ENCODE results near the gene ZNF599. TPM values are rescaled to one million over a fixed set of nuclear protein-coding genes. Genes with fewer than 3 reads are reported as not detected.
A peak's percentile ranks its signal among the peaks of the same experiment; 100 is the strongest.

The ZNF599 gene
- 1 to 10 TPM; 4.1 to 5.6 (median 4.8) TPM for total RNA-seq (2021; fragmentation: NEBNext Ultra II Directional; extraction: Animal tissue kit (Norgen Biotek cat#: 25700))
- long read RNA-seq, partial matches to known transcripts = 0 of 7 reads
- long read RNA-seq, other reads (novel, unspliced or antisense) = 2 of 7 reads

GRCh38 chr19:34772697-34773554 lies at the start of gene ZNF599:
Gene ZNF599, minus strand, starts transcription at chr19:34773215. Its CDS starts 374 bp downstream, at chr19:34772841.
- Mint-ChIP-seq H3K36me3 (ENCODE audit: low read depth) (peaks cover 45% of the 10 kb centered on the region), H3K9me3 (peaks cover 31% of the 10 kb centered on the region), H3K27ac (peak within 1 kb of the TSS; percentile 86), H3K27me3 (ENCODE audit: insufficient read depth) (no peaks in the 10 kb centered on the region), H3K4me3 (peak within 1 kb of the TSS; percentile 94), H3K4me1 (ENCODE audit: low read depth) (peaks cover 10% of the 10 kb centered on the region)
- DNase-seq = peak; percentile 78
- TF ChIP-seq CTCF (IDR thresholded peaks at IDR 0.05) = no peak

DNA sequence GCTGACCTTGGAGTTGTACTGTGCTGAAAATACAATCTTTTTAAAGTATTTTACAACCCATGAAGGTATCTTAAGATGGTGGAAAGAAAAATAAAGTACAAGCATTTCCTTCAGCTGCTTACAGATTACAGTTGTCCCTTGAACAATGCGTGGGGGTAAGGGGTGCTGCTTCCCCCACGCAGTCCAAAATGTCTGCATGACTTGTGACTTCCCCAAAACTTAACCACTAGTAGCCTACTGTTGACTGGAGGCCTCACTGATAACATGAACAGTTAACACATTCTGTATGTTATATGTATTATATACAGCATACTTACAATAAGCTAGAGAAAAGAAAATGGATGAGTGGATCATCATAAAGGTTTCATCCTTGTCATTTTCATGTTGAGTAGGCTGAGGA lies 45.3 kb upstream of the ZNF599 start:
- no peak for TF ChIP-seq CTCF (IDR thresholded peaks at IDR 0.05)
- Mint-ChIP-seq H3K36me3 (ENCODE audit: low read depth) (no peaks in the 10 kb centered on the region), H3K4me3 (no peak overlapping the region), H3K27ac (no peak overlapping the region), H3K9me3 (peaks cover 6% of the 10 kb centered on the region; the same call in 1 of the 2 replicates), H3K27me3 (ENCODE audit: insufficient read depth) (peaks cover 11% of the 10 kb centered on the region), H3K4me1 (ENCODE audit: low read depth) (no peaks in the 10 kb centered on the region)
- no peak for DNase-seq

GRCh38 chr19:34816708-34817107 lies 43.7 kb upstream of the ZNF599 start:
- peaks cover 11% of the 10 kb centered on the region for H3K27me3 Mint-ChIP-seq (ENCODE audit: insufficient read depth)
- no peak for DNase-seq
- H3K4me1 Mint-ChIP-seq (ENCODE audit: low read depth) = no peaks in the 10 kb centered on the region
- no peak overlapping the region for H3K27ac Mint-ChIP-seq
- no peak for TF ChIP-seq CTCF (IDR thresholded peaks at IDR 0.05)
- no peaks in the 10 kb centered on the region for H3K36me3 Mint-ChIP-seq (ENCODE audit: low read depth)
- no peak overlapping the region for H3K4me3 Mint-ChIP-seq
- peaks cover 6% of the 10 kb centered on the region; the same call in 1 of the 2 replicates for H3K9me3 Mint-ChIP-seq

DNA sequence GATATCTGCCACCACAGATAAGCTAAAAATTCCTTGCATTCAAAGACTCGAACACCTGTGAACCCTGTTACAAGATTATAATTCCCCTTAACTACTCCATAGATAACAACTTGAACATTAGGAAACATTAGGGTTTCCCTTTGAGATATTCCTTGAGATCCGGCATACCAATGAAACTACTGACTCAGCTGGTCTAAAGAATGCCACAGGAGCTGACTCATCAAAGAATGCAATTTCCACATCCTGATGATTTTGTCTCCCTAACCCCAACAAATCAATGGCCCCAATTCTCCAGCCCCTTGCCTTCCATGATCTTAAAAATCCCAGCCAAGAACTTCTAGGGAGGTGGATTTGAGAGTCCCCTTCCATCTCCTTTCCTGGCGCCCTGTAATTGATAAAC lies 35.6 kb upstream of the ZNF599 start:
- DNase-seq = peak; percentile 63
- Mint-ChIP-seq H3K27me3 (ENCODE audit: insufficient read depth) (peaks cover 5% of the 10 kb centered on the region), H3K36me3 (ENCODE audit: low read depth) (peaks cover 23% of the 10 kb centered on the region), H3K4me3 (peak overlapping the region; percentile 8; the same call in 1 of the 2 replicates), H3K4me1 (ENCODE audit: low read depth) (peaks cover 34% of the 10 kb centered on the region), H3K9me3 (peaks cover 40% of the 10 kb centered on the region), H3K27ac (peak overlapping the region; percentile 11; the same call in 1 of the 2 replicates)
- TF ChIP-seq CTCF (IDR thresholded peaks at IDR 0.05) = no peak

DNA sequence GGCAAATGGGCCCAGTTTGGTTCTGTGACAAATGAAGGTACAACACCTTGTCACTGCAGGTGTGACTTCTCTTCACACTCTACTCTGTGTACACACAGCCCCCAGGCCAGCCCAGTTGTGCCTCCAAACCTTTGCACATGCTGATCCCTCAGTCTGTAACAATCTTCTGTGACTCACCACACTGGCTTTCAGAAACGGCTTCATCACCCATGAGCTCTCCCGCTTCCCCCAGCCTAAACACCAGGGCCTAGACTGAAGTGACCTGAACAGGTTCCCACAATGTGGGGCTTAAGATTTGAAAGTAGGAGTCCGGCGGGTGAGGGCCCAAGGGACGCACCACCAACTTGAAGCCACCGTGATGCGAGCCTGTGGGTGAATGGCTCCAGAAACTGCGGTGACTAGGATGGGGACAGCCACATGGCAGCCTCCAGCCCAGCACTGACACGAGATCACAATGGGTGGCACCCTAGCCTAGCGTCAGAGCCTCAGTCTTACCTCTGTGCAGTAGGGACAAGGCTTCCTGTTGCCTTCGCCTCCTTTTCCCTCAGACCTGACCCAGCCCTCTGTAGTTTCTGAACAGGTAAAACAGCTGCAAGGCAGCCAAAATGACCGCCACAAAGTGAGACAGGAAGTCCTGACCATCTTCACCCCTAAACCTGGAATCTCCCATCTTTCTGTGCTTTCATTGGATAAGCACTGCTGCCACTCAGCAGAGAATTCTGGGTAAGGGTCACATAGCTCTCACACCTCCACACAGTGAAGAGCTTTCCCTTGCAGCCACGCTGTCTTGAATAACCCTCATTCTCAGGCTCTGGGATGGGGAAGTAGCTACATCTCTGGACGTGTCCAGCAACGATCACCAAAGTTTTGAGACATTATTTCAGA lies 34.2 kb upstream of the ZNF599 start:
- Mint-ChIP-seq H3K9me3 (peaks cover 40% of the 10 kb centered on the region), H3K4me1 (ENCODE audit: low read depth) (peaks cover 34% of the 10 kb centered on the region), H3K27ac (no peak overlapping the region), H3K27me3 (ENCODE audit: insufficient read depth) (peaks cover 7% of the 10 kb centered on the region), H3K4me3 (no peak overlapping the region), H3K36me3 (ENCODE audit: low read depth) (peaks cover 23% of the 10 kb centered on the region)
- no peak for DNase-seq
- no peak for TF ChIP-seq CTCF (IDR thresholded peaks at IDR 0.05)

Data from HFFc6 (cell line).